ENCODE results near the gene TANC2. TPM values are rescaled to one million over a fixed set of nuclear protein-coding genes. Genes with fewer than 3 reads are reported as not detected.
"Not testable (repeated sequence)": the region's sequence is repeated elsewhere in the genome, so short reads cannot be mapped to it uniquely, and the experiment has no call there.

Gene TANC2
- total RNA-seq, 1 experiment from 2014 or later: 24.2 TPM

- Histone ChIP-seq H3K36me3 (ENCODE audit: low read depth, low read length) (peaks cover 7% of the 10 kb centered on the region; the same call in 1 of the 2 replicates), H3K27me3 (ENCODE audit: low read length) (no peaks in the 10 kb centered on the region), H3K9ac (ENCODE audit: low read length) (no peak overlapping the region), H3K27ac (ENCODE audit: low read length) (no peak overlapping the region), H2AFZ (ENCODE audit: low read length) (no peak overlapping the region), H3K4me1 (ENCODE audit: insufficient read depth, low read length) (peaks cover 14% of the 10 kb centered on the region), H3K9me2 (replicated peaks; ENCODE audit: low read length) (no peaks in the 10 kb centered on the region), H3K79me2 (ENCODE audit: low read length) (peaks cover 100% of the 10 kb centered on the region), H3K4me3 (ENCODE audit: low read length) (no peak overlapping the region), H3K4me2 (ENCODE audit: low read length) (no peak overlapping the region), H3F3A (ENCODE audit: low read length, unreplicated experiment) (no peaks in the 10 kb centered on the region), H4K20me1 (ENCODE audit: low read length) (no peaks in the 10 kb centered on the region), H3K9me3 (ENCODE audit: low read length) (0 out of 2 replicates have a peak, but pooled peaks cover 8% of the 10 kb centered on the region)
- TF ChIP-seq CTCF (conservative IDR thresholded peaks at IDR 0.05; ENCODE audit: low read depth, low read length): no peak
- TF ChIP-seq EZH2 (IDR thresholded peaks at IDR 0.05; ENCODE audit: low read length, unreplicated experiment): no peak
- no peak for TF ChIP-seq EZH2phosphoT487 (IDR thresholded peaks at IDR 0.05; ENCODE audit: borderline replicate concordance, low read length)
- CTCF ChIA-PET: no interaction called here
- ATAC-seq (no peak), DNase-seq (no peak)
- POLR2A ChIA-PET (ENCODE audit: unreplicated experiment): no interaction called here
- BruUV-seq (replicated peaks): no TSS peak
- intact Hi-C loops (cut with micrococcal nuclease): no loop called here
These were observed 8.8 kb downstream of the TANC2 start for GRCh38 chr17:62974788-62975187.

DNA sequence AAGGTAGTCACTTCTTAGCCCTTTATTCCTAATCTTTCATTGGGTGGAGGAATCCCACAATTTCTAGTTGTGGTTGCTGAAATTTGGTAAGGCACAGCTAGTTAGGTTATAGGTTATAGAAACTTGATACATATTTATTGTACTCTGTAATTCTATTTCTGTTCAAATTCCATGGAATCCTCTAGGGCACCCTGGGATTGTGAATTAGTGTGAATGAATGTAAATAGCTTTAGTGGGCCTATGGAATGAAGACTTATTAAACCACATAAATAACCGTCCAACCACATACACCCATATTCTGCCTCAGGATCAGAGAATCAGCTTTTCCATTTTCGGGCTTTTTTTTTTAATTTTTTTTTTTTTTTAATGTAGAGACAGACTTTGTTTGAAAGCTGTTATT lies 9.2 kb downstream of the TANC2 start:
- H3K4me3 ChIP-seq (ENCODE audit: low read length): no peak overlapping the region
- intact Hi-C loops (cut with micrococcal nuclease): no loop called here
- no peak for ATAC-seq
- H3F3A ChIP-seq (ENCODE audit: low read length, unreplicated experiment): no peaks in the 10 kb centered on the region
- DNase-seq: no peak
- 0 out of 2 replicates have a peak, but pooled peaks cover 8% of the 10 kb centered on the region for H3K9me3 ChIP-seq (ENCODE audit: low read length)
- TF ChIP-seq EZH2phosphoT487 (IDR thresholded peaks at IDR 0.05; ENCODE audit: borderline replicate concordance, low read length): no peak
- TF ChIP-seq EZH2 (IDR thresholded peaks at IDR 0.05; ENCODE audit: low read length, unreplicated experiment): no peak
- no peak for TF ChIP-seq CTCF (conservative IDR thresholded peaks at IDR 0.05; ENCODE audit: low read depth, low read length)
- H3K4me1 ChIP-seq (ENCODE audit: insufficient read depth, low read length): peaks cover 13% of the 10 kb centered on the region
- no TSS peak for BruUV-seq (replicated peaks)
- H3K4me2 ChIP-seq (ENCODE audit: low read length): no peak overlapping the region
- no peaks in the 10 kb centered on the region for H3K27me3 ChIP-seq (ENCODE audit: low read length)
- no peaks in the 10 kb centered on the region for H4K20me1 ChIP-seq (ENCODE audit: low read length)
- H3K9me2 ChIP-seq (replicated peaks; ENCODE audit: low read length): no peaks in the 10 kb centered on the region
- POLR2A ChIA-PET (ENCODE audit: unreplicated experiment): interaction anchor here (0.6 kb wide), 1 partner anchor 188 kb away, joined by 3 read pairs; no protein-coding TSS in a partner anchor
- H2AFZ ChIP-seq (ENCODE audit: low read length): no peak overlapping the region
- H3K27ac ChIP-seq (ENCODE audit: low read length): no peak overlapping the region
- CTCF ChIA-PET: no interaction called here
- H3K79me2 ChIP-seq (ENCODE audit: low read length): peaks cover 100% of the 10 kb centered on the region
- H3K9ac ChIP-seq (ENCODE audit: low read length): no peak overlapping the region
- H3K36me3 ChIP-seq (ENCODE audit: low read depth, low read length): peaks cover 7% of the 10 kb centered on the region; the same call in 1 of the 2 replicates

GRCh38 chr17:62976643-62977231 lies 10.7 kb downstream of the TANC2 start:
- H3K79me2 ChIP-seq (ENCODE audit: low read length): peaks cover 100% of the 10 kb centered on the region
- BruUV-seq (replicated peaks); H2AFZ ChIP-seq (ENCODE audit: low read length); H3K4me3 ChIP-seq (ENCODE audit: low read length); H3K27ac ChIP-seq (ENCODE audit: low read length); H3K4me2 ChIP-seq (ENCODE audit: low read length); DNase-seq; H3K9me3 ChIP-seq (ENCODE audit: low read length); H4K20me1 ChIP-seq (ENCODE audit: low read length); ATAC-seq; H3K27me3 ChIP-seq (ENCODE audit: low read length); intact Hi-C loops (cut with micrococcal nuclease); H3K4me1 ChIP-seq (ENCODE audit: insufficient read depth, low read length); H3F3A ChIP-seq (ENCODE audit: low read length, unreplicated experiment); H3K36me3 ChIP-seq (ENCODE audit: low read depth, low read length); CTCF ChIA-PET; POLR2A ChIA-PET (ENCODE audit: unreplicated experiment); H3K9ac ChIP-seq (ENCODE audit: low read length); H3K9me2 ChIP-seq (replicated peaks; ENCODE audit: low read length): not testable (repeated sequence)
